Measurements from ENCODE around the gene STAB1.
"Not testable (repeated sequence)": the region's sequence is repeated elsewhere in the genome, so short reads cannot be mapped to it uniquely, and the experiment has no call there.

STAB1 gene

GRCh38 chr3:52523386-52524257 is 28.5 kb downstream of the STAB1 start:
- DNase-seq (ENCODE audit: low spot score), result no peak

DNA sequence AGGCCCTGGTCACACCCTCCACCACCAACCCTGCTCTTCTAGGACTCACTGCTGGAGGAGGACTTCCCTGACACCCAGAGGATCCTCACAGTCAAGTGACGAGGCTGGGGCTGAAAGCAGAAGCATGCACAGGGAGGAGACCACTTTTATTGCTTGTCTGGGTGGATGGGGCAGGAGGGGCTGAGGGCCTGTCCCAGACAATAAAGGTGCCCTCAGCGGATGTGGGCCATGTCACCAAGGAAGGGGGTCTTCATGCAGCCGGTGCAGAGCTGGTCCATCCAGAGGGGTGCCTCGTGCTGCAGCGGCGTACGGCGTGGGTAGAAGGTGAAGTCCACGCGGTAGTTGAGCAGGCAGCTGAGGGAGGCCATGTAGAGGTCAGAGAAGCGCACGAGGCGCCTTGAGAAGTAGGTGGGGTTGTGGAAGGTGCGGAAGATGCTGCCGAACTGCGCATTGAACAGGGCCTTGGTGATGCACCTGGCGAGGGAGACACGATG is 29.2 kb downstream of the STAB1 start:
- no peak for DNase-seq (ENCODE audit: low spot score)

DNA sequence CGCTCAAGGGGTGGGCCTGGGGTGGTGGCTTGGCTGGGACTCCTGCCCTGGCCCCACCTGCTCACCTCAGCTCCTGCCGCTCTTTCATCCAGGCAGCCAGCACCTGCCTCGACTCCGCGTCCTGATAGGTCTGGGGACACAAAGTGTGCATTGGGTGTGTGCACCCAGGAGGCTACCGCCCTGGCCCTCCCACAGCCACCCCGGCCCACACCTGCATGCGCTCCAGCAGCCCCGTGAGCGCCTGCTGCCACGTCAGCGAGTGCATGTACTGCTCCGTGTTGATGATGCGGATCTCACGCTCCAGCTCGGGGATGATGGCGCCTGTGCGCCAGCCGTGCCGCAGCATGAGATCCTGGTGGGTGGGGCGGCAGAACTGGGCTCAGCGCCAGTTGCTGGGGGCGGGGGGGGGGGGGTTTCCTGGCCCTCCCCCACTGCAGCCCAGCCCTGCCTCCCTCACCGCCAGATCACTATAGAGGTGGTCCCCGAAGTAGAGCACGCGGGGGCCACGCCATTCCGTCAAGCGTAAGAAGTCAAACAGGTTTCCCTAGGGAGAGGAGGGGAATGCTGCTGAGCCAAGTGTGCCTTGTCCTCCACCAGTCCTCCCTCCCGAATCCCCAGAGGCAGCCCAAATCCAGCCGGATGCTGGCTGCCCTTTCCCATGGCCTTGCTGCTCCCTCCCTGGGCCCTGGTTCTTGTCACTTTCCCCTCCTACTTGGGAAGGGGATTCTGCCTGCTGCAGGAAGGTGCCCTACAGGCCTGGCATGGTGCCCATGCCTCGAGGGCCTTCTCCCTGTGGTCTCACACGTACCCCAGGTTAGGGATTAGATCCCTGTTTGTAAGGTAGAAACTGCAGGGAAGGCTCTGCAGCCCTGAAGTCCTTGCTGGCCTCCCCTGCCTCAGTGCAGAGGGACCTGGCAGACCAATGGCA is 29.9 kb downstream of the STAB1 start:
- no peak for DNase-seq (ENCODE audit: low spot score)

DNA sequence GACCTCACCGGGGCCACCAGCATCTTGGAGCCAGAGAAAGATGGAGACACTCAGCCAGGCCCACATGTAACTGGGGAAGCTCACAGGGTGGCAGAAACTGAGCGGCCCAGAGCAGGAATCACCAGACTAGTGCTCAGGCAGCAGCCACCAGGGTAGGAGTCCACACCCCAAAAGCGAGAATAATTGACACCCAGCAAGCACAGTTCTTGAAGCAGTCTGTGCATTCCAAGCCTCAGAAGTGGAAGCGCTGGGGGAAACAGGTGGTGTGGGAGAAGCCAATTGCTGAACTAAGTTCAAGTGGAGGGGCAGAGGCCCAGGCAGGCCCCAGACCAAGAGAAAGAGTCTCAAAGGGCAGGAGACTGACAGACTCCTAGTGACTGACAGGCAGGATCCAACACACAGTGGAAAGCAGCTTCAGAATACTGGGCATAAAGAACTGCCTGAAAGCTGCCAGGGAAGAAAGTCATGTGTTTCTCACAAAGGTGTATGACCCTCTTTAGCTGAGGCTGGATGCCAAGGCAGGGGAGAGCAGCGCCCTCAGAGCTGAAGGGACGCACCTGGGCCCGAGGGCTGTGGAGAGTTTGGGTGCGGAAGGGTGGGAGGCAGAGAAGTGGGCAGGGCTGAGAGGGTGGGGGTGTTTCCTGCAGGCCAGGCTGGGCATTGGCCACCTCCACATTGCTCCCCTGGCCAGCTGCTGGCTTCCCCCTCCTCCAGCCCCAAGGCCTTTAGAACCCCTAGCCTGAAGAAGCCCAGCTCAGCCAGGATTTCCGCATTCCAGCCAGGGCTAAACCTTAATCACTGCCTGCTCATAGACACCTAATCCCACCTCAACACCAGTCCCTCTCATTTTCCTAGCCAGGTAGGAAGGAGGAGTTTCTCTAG is 30.8 kb downstream of the STAB1 start:
- DNase-seq (ENCODE audit: low spot score), result no peak

DNA sequence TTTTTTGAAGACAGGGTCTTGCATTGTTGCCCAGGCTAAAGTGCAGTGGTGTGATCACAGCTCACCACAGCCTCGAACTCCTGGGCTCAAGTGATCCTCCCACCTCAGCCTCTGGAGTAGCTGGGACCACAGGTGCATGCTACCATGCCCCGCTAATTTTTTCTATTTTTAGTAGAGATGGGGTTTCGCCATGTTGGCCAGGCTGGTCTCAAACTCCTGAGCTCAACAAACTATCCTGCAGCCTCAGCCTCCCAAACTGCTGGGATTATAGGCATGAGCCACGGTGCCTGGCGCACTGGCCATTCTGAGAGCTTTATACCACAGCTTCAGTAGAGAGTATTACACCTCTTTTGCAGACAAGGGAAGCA is 31.5 kb downstream of the STAB1 start:
- not testable (repeated sequence) for DNase-seq (ENCODE audit: low spot score)

DNA sequence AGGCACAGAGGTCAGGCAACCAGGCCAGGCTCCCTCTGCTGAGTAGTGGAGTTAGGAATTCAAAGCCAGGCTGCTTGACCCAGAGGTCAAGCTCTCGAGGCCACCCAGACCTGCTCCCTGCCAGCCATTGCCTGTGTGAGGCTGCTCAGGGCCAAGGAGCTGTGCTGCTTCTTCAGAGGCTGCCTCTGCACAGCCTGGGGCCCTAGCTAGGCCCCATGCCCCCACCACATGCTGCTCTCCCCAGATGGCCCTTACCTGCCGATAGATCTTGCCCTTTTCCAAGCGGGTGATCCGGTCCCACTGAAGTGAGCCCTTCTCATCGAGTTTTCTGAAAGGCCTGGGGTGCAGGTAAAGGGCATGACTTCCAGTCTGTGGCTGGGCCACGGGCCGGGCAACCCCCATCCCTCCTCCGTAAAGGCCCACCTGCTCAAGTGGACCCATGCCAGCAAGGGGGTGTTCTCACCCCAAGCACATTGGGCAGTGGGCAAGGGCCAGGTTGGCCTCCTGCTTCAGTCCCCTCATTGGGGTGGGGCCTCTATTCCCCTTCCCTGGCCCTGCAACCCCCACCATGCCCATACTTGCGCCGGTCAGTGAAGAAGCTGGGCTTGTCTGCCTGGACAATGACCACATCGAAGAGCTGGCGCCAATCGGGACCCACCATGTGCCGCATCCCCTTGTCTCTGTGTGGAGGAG is 32.0 kb downstream of the STAB1 start:
- DNase-seq (ENCODE audit: low spot score), result no peak

DNA sequence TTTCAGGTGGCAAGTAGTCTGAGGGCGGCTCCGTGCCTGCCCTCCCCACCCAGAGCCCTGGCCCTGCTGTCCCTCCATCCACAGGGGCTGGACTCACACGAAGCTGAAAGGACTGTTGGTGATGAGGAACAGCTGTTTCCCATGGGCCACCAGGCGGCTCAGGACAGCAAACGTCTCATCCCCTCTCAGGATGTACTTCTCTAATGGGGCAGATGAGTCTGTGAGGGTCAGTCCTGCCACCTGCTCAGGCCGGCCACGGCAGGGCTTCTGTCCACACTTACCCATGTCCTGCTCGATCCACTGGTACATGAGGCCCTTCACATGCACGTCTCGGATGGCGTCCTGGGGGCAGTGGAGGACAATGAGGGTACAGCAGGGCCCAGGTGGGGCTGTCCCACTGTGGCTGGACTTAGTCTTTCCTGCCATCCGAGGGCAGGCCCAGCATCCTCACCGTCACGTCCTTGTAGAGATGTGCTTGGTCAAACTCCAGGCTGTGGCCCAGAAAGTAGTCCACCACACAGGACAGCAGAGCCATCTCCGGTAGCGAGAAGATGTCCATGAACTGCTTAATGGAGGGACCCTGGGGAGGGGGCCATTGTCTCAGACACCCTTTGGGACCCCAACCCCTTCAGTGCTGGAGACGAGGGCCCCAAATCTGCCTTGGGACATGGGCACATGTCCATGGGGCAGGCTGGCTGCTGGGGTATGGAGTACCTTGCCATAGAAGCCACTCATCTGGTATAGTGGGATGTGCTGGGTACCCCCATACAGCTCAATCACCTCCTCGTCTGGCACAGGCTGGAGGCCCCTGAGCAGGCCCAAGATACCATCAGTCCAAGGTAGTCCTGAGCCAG is 32.8 kb downstream of the STAB1 start:
- DNase-seq (ENCODE audit: low spot score), result no peak

DNA sequence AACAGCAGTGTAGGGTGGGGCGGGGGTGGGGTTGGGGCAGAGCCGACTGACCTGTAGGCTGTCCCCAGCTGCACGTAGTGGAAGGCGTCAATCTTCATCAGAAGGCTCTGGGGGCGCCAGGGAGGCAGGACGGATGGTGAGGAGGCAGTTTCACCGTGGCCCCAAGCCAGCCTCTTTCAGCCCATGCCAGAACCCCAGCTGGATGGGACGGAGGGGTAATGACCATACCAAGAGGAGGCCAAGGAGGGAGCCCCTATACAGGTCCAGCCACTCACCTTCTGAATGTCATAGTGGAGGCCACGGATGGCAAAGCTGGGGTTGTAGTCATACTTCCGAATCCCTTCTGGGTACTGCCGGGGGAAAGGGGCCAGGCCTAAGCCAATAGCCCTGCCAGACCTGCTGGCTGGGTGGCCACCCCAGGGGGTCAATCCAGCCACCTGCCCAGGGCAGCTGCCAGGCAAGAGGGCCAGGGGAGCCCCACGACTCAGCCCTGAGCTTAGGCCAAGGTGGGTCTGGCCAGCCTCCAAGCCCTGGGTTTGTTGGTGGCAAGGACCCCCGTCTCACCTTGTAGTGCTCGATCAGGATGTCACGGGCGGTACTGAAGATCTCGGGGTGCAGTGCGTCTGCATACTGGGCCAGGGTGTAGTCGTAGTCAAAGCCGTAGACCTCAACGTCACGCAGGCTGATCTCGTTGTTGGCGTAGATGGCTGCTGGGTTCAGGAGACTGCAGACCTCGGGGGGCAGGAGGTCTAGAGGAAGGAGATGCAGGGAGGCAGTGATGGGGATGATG is 33.6 kb downstream of the STAB1 start:
- DNase-seq (ENCODE audit: low spot score), result no peak

GRCh38 chr3:52529376-52530333 is 34.5 kb downstream of the STAB1 start:
- peak; percentile 37 for DNase-seq (ENCODE audit: low spot score)

DNA sequence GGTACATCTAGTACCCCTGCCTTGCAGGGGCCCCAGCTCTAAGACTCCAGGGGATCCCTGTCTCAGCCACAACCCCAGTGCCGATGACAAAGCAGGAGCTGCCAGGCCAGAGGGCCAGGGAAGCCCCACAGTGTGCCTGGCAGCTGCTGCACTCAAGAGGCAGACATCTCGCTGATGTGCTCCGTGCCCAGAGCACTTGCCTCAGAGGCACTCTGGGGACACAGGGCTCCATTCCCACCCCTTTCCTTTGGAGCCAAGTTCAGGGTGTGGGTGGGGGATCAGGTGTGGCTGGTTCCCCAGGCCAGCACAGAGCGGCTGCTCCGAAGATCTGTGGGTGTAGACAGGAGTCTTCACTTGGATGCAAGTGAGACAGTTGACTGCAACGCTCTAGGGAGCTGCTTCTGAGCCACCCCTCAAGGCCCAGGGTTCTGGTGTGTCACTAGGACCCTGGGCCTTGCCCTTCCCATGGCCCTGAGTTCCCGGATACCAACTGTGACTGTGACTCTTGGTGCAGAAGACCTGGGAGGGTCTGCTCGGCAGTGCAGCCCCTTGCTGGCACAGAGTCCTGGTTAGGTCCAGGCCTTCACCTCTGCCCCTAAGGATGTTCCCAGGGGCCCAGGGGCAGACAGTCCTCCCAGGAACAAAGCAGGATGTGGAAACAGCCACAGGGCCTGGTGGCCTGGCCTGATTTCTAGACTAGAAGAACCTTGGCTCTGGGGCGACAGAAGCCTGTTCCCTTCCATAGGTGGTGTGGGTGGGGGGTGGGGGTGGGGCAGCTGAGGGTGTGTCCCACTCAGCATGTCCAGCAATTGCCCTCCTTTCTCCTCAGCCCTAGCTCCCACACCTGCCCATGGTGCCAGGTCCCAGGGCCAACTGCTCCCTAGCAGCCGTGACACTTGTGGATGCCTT is 36.0 kb downstream of the STAB1 start:
- DNase-seq (ENCODE audit: low spot score), result peak; percentile 47

GRCh38 chr3:52531860-52532516 is 36.9 kb downstream of the STAB1 start:
- DNase-seq (ENCODE audit: low spot score), result no peak

DNA sequence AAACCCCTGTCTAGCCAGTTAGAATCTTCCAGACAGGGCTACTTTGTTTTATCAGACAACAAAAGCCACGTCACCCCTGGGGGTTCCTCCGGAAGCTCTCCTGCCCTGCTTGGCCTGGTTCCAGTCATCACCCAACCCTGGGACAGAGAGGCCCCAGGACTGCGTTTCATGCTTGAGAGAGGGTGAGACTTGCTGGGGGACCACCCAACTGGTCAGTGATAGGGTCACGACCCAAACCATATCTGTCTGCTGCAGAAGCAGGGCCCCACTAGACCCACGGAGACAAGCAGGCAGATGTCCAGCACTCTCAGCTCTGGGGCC is 37.3 kb downstream of the STAB1 start:
- peak; percentile 53 for DNase-seq (ENCODE audit: low spot score)

- peak; percentile 72 for DNase-seq (ENCODE audit: low spot score)
Observed at GRCh38 chr3:52532838-52533622, 37.9 kb downstream of the STAB1 start.

GRCh38 chr3:52533623-52534280 is 38.6 kb downstream of the STAB1 start, which contains the start of gene NT5DC2:
NT5DC2 (minus strand) TSS chr3:52533857; CDS start chr3:52533737, 120 bp downstream.
- DNase-seq (ENCODE audit: low spot score), result peak; percentile 81
